ENCODE data around the gene PRICKLE2. TPM values are rescaled to one million over a fixed set of nuclear protein-coding genes. Genes with fewer than 3 reads are reported as not detected.

PRICKLE2 gene
- total RNA-seq, 1 experiment from 2014 or later, result 3.2 TPM

- no peak overlapping the region for H3K27ac ChIP-seq (ENCODE audit: insufficient read length, low read depth, low read length)
- no peaks in the 10 kb centered on the region for H3K79me2 ChIP-seq (ENCODE audit: insufficient read depth, low read length)
- no peaks in the 10 kb centered on the region for H3K27me3 ChIP-seq (ENCODE audit: insufficient read depth, low read length)
- TF ChIP-seq CTCF (conservative IDR thresholded peaks at IDR 0.05), result no peak
- no peaks in the 10 kb centered on the region for H3K36me3 Mint-ChIP-seq (ENCODE audit: insufficient read depth in 1 of 3, low read depth in 3 of 3)
- DNase-seq, result no peak
- no peaks in the 10 kb centered on the region for H3K9me3 ChIP-seq (ENCODE audit: control insufficient read depth, low read depth, low read length)
- H3T11ph ChIP-seq (ENCODE audit: low read length), result no peak overlapping the region
- H3K4me1 ChIP-seq (ENCODE audit: insufficient read depth, low read length), result no peaks in the 10 kb centered on the region
- no peak overlapping the region for H3K4me3 Mint-ChIP-seq
- no peak overlapping the region for H2BK15ac ChIP-seq (ENCODE audit: low read depth, low read length)
- no peak overlapping the region for H4K91ac ChIP-seq (ENCODE audit: insufficient read length, low read depth, low read length)
- H3K4me2 ChIP-seq (ENCODE audit: insufficient read depth, insufficient read length, low read length), result no peak overlapping the region
- no peak overlapping the region for H3K23ac ChIP-seq (ENCODE audit: insufficient read length, low read depth, low read length)
- H3K23me2 ChIP-seq (ENCODE audit: insufficient read length, low read depth, low read length, poor library complexity, severe bottlenecking), result no peaks in the 10 kb centered on the region
- WGBS (ENCODE audit: extremely low coverage, insufficient read length, low lambda C conversion rate), result no CpG with 5 or more reads among the region's 1 CpG
- H3K9ac ChIP-seq (ENCODE audit: extremely low read depth, insufficient read length, low read length), result no peak overlapping the region
- no peak overlapping the region for H3K18ac ChIP-seq (ENCODE audit: insufficient read length, low read depth, low read length)
- peaks cover 0 to 11% of the 10 kb centered on the region in 2 experiments; a peak in 2 of 4 replicates for H3K4me1 Mint-ChIP-seq
- no peak overlapping the region for H4K8ac ChIP-seq (replicated peaks; ENCODE audit: insufficient read length, low read depth, low read length)
- no peaks in the 10 kb centered on the region; a peak in 2 of 5 replicates for H3K9me3 Mint-ChIP-seq
- H2BK5ac ChIP-seq (ENCODE audit: insufficient read length, low read length), result no peak overlapping the region
- H3K14ac ChIP-seq (ENCODE audit: insufficient read depth, low read length), result no peak overlapping the region
- no peak overlapping the region for H3K4ac ChIP-seq (ENCODE audit: low read depth, low read length)
- H2BK20ac ChIP-seq (ENCODE audit: low read depth, low read length, poor library complexity, severe bottlenecking), result no peak overlapping the region
- H2BK120ac ChIP-seq (ENCODE audit: low read depth, low read length, poor library complexity, severe bottlenecking), result no peak overlapping the region
- H3K56ac ChIP-seq (ENCODE audit: insufficient read length, low read depth, low read length), result no peak overlapping the region
- H4K5ac ChIP-seq (ENCODE audit: insufficient read length, low read depth, low read length), result no peak overlapping the region
- H3K79me1 ChIP-seq (ENCODE audit: insufficient read depth, low read depth, low read length, poor library complexity, severe bottlenecking), result no peaks in the 10 kb centered on the region
- H2AK5ac ChIP-seq (ENCODE audit: insufficient read length, low read length), result no peak overlapping the region
- no peak overlapping the region for H2AFZ ChIP-seq (ENCODE audit: low read length)
- no peak overlapping the region for H2BK12ac ChIP-seq (ENCODE audit: insufficient read length, low read depth, low read length)
- peak overlapping the region in 1 of 3 experiments; percentile 12; a peak in 1 of 7 replicates for H3K27ac Mint-ChIP-seq
- peaks cover 1% of the 10 kb centered on the region; the same call in 1 of the 2 replicates for H3K27me3 Mint-ChIP-seq (ENCODE audit: low read depth)
- H4K20me1 ChIP-seq (ENCODE audit: control insufficient read depth, insufficient read depth, insufficient read length), result no peaks in the 10 kb centered on the region
These were observed 152.0 kb downstream of the PRICKLE2 start for GRCh38 chr3:64073158-64073761.
